Measurements from ENCODE around the gene CYP4F12.

CYP4F12 gene

DNA sequence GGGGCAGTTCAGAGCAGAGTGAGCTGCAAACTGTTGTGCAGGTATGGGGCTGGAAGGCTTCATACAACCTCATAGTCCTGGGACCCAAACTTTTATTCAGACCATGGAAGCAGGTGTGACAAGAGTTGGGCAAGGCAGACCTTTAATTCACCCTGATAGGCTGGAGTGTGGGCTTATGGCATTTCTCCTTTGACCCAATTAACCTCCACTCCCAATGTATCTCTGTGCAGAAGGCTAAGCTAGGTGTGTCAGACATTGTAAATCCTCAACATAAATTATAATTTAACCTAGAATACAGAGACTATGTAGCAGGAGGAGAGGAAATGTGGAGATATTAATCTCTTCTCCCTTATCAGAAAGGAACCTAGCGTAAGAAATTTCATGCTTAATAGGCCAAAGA is 42.8 kb downstream of the CYP4F12 start:
- DNase-seq: no peak

GRCh38 chr19:15717809-15718208 is 44.9 kb downstream of the CYP4F12 start:
- no peak for DNase-seq

DNA sequence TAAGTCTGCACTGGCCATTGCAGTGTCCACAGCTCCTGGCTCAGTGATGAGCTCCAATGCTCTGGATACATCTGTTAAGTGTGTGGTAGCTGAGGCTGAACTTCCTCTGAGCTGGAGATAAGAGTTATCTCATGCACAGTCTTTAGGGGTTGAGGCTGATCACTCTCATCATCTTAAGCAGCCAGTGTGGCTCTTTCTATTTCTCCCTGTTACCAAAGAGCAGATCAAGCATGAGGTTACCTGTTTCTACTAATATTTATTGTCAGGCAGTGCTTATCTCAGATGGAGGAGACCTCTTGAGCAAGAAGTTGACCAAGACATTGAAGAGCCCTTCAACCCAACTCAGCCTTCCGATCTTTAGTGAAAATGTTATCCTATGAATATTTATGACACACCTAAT is 48.4 kb downstream of the CYP4F12 start:
- DNase-seq: no peak

GRCh38 chr19:15722956-15723355 is 50.1 kb downstream of the CYP4F12 start:
- DNase-seq: no peak

DNA sequence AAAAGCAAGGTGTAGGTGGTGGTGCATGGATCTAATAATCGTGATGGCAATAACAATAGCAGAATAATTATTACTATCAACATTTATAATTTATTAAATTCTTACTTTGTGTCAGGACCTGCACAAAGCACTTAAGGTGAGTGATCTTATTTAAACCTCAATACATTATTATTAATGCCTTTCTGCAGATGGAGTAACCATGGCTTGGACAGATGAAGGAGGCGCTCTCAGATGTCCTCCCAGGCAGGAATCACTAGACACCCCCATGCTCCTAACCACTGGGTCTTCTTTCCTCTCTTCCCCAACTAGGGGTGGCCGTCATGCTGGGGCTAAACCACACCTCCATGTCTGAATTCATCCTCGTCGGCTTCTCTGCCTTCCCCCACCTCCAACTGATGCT is 54.8 kb downstream of the CYP4F12 start, which contains the start of gene OR10H2:
OR10H2 (plus strand) TSS at position 301 of the 400 bp plus-strand sequence; CDS start at position 321, 20 bp downstream.
- no peak for DNase-seq

DNA sequence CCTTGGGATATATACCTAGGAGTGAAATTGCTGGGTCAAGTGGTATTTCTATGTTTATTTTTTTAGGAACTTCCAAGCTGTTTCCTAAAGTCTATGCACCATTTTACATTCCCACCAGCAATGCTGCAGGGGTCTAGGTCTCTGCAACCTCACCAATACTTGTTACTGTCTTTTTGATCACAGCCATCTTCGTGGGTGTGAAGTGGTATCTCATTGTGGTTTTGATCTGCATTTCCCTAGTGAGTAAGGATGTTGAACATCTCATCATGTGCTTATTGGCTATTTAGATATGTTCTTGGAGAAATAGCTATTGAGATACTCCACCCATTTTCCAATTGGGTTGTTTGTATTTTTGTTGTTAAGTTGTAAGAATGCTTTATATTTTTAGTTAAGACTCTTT is 57.7 kb downstream of the CYP4F12 start:
- peak in 1 of 2 donors; percentile 1 for DNase-seq

GRCh38 chr19:15732388-15732787 is 59.5 kb downstream of the CYP4F12 start:
- DNase-seq: no peak

- no peak for DNase-seq
These were observed 61.0 kb downstream of the CYP4F12 start for GRCh38 chr19:15733895-15734294.

DNA sequence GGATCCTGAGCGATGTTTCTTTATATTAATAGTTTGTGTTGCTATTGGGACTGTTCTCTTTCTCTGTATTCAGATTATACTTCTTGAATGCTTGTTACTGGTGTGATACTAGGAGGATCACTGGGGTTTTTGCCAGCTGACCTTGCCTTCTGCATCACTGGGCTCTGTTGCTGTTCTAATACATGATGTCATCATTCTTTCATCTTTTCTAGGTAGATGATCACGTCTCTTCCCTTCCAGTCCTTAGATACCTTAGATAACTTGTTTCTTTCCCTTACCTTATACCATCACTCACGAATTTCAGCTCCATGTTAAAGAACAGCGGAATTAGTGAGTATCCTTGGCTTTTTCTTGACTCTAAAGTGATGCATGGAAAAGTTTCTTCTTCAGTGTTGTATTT is 64.8 kb downstream of the CYP4F12 start, which contains the start of gene OR10H3:
OR10H3 (plus strand) TSS at position 264 of the 400 bp plus-strand sequence. CDS start 3,408 bp downstream, outside the sequence.
- DNase-seq: no peak

GRCh38 chr19:15740785-15741184 is 67.9 kb downstream of the CYP4F12 start:
- no peak for DNase-seq

All from CD4-positive, alpha-beta T cell treated with Interleukin-4 for 1 hour (primary cell).